ENCODE measurements around the gene BAHCC1.
"Not testable (repeated sequence)": the region's sequence is repeated elsewhere in the genome, so short reads cannot be mapped to it uniquely, and the experiment has no call there.

The BAHCC1 gene

DNA sequence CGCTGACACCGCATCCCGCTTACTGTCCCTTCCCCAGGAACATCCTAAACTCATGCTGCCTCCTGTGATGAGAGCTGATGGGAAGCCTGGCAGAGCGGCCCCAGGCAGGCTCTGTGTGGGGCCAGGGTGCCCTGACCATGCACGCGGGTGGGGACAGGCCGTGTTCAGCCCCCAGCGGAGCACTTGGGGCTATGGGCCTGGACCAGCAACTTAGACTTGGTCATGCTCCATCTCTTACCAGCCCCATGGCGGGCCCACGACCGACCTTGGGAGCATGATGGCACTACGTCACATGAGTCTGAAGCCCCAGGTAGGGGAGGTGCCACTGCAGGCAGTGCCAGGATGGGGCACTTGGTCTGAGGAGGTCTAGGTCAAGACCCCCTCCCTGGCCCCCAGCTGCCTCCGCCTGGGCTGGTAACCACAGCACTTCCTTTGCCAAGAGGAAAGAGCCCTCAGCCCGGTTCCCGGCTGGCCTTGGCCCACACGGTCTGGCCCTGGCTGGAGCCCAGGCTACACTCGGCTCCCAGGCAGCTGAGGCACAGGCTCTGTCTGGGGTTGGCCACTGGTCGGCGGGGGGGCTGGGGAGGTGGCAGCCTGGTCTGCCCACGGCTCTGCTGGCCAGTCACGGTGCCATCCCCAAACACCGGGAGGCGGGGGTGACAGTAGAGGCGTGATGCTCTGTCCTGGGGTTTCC lies 25.7 kb downstream of the BAHCC1 start:
- no peaks in the 10 kb centered on the region for H3K9me3 ChIP-seq (ENCODE audit: control insufficient read depth, low read depth, low read length)
- H3K27ac ChIP-seq (ENCODE audit: low read length) = no peak overlapping the region
- H3K36me3 ChIP-seq (ENCODE audit: control insufficient read depth, low read depth, low read length) = no peaks in the 10 kb centered on the region
- H3K4me1 ChIP-seq (ENCODE audit: control insufficient read depth, low read depth, low read length) = peaks cover 10% of the 10 kb centered on the region
- no peak overlapping the region for H3K9ac ChIP-seq (ENCODE audit: low read length)
- no peak overlapping the region for H3K4me3 ChIP-seq (ENCODE audit: low read length)
- no peaks in the 10 kb centered on the region for H3K27me3 ChIP-seq (ENCODE audit: control insufficient read depth, insufficient read depth, low read length)

DNA sequence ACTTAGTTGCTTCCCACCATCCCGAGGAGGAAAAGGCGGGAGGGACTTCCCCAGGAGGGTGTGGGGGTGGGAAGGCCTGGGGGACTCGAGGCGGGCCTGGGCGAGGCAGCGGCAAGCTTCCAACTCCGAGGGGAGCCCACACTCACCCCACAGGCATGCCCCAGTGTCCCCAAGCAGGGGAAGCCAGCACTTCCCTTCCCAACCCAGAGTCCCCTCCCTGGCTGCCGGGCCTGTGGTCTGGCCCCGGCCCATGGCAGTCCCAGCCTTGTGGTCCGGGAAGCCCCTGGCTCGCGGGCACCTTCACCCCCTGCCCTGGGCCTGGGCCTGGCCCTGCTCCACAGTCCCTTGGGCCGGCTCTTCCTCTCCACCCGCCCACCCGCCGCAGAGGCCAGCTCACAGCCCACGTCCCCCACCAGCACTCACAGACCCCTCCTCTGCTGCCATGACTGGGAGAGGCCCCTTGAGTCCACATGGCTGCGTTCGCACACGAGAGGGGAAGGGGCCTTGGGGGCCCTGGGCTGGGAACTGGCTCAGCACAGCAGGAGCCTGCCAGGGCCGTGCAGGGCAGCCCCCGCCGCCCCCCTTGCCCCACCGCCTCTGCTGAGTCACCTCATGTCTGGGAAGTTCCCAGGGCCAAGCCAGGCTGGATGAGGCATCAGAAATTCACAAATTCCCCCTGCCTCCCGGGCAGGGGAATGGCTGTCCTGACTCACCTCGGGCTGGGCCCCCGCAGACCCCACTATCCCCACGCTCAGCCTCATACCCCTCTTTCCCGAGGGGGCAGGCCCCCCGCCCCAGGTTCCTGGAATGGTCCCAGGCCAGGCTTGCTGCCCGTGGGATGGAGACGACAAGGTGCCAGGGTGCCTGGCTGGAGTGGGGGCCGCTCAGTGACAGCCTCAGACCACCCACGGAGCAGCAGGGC lies 27.8 kb downstream of the BAHCC1 start:
- no peaks in the 10 kb centered on the region for H3K27me3 ChIP-seq (ENCODE audit: control insufficient read depth, insufficient read depth, low read length)
- H3K4me1 ChIP-seq (ENCODE audit: control insufficient read depth, low read depth, low read length) = peaks cover 10% of the 10 kb centered on the region
- no peak overlapping the region for H3K9ac ChIP-seq (ENCODE audit: low read length)
- H3K4me3 ChIP-seq (ENCODE audit: low read length) = no peak overlapping the region
- H3K36me3 ChIP-seq (ENCODE audit: control insufficient read depth, low read depth, low read length) = no peaks in the 10 kb centered on the region
- no peaks in the 10 kb centered on the region for H3K9me3 ChIP-seq (ENCODE audit: control insufficient read depth, low read depth, low read length)
- no peak overlapping the region for H3K27ac ChIP-seq (ENCODE audit: low read length)

- Histone ChIP-seq H3K4me1 (ENCODE audit: control insufficient read depth, low read depth, low read length) (peaks cover 10% of the 10 kb centered on the region), H3K27ac (ENCODE audit: low read length) (no peak overlapping the region), H3K27me3 (ENCODE audit: control insufficient read depth, insufficient read depth, low read length) (no peaks in the 10 kb centered on the region), H3K4me3 (ENCODE audit: low read length) (no peak overlapping the region), H3K36me3 (ENCODE audit: control insufficient read depth, low read depth, low read length) (no peaks in the 10 kb centered on the region), H3K9ac (ENCODE audit: low read length) (no peak overlapping the region), H3K9me3 (ENCODE audit: control insufficient read depth, low read depth, low read length) (no peaks in the 10 kb centered on the region)
These were observed 28.4 kb downstream of the BAHCC1 start for GRCh38 chr17:81423698-81424071.

GRCh38 chr17:81424151-81425017 lies 29.1 kb downstream of the BAHCC1 start:
- Histone ChIP-seq H3K27me3 (ENCODE audit: control insufficient read depth, insufficient read depth, low read length) (no peaks in the 10 kb centered on the region), H3K4me1 (ENCODE audit: control insufficient read depth, low read depth, low read length) (peaks cover 4% of the 10 kb centered on the region), H3K27ac (ENCODE audit: low read length) (no peak overlapping the region), H3K36me3 (ENCODE audit: control insufficient read depth, low read depth, low read length) (no peaks in the 10 kb centered on the region), H3K9ac (ENCODE audit: low read length) (no peak overlapping the region), H3K9me3 (ENCODE audit: control insufficient read depth, low read depth, low read length) (no peaks in the 10 kb centered on the region), H3K4me3 (ENCODE audit: low read length) (no peak overlapping the region)

DNA sequence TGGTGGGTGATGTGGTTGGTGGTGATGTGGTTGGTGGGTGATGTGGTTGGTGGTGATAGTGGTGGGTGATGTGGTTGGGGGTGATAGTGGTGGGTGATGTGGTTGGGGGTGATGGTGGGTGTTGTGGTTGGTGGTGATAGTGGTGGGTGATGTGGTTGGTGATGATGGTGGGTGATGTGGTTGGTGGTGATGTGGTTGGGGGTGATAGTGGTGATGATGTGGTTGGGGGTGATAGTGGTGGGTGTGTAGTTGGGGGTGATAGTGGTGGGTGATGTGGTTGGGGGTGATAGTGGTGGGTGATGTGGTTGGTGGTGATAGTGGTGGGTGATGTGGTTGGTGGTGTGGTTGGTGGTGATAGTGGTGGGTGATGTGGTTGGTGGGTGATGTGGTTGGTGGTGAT lies 29.8 kb downstream of the BAHCC1 start:
- H3K9ac ChIP-seq (ENCODE audit: low read length); H3K4me1 ChIP-seq (ENCODE audit: control insufficient read depth, low read depth, low read length); H3K27me3 ChIP-seq (ENCODE audit: control insufficient read depth, insufficient read depth, low read length); H3K36me3 ChIP-seq (ENCODE audit: control insufficient read depth, low read depth, low read length); H3K4me3 ChIP-seq (ENCODE audit: low read length); H3K27ac ChIP-seq (ENCODE audit: low read length); H3K9me3 ChIP-seq (ENCODE audit: control insufficient read depth, low read depth, low read length): not testable (repeated sequence)

DNA sequence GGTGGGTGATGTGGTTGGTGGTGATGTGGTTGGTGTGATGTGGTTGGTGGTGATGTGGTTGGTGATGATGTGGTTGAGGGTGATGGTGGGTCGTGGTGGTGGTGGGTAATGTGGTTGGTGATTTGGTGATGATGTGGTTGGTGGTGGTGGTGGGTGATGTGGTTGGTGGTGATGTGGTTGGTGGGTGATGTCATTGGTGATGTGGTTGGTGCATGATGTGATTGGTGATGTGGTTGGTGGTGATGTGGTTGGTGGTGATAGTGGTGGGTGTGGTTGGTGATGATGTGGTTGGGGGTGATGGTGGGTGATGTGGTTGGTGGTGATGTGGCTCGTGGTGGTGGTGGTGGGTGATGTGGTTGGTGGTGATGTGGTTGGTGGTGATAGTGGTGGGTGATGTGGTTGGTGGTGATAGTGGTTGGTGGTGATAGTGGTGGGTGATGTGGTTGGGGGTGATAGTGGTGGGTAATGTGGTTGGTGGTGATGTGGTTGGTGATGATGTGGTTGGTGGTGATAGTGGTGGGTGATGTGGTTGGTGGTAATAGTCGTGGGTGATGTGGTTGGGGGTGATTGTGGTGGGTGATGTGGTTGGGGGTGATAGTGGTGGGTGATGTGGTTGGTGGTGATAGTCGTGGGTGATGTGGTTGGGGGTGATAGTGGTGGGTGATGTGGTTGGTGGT lies 30.6 kb downstream of the BAHCC1 start:
- not testable (repeated sequence) for H3K9me3 ChIP-seq (ENCODE audit: control insufficient read depth, low read depth, low read length); H3K36me3 ChIP-seq (ENCODE audit: control insufficient read depth, low read depth, low read length); H3K27ac ChIP-seq (ENCODE audit: low read length); H3K4me3 ChIP-seq (ENCODE audit: low read length); H3K27me3 ChIP-seq (ENCODE audit: control insufficient read depth, insufficient read depth, low read length); H3K9ac ChIP-seq (ENCODE audit: low read length)
- H3K4me1 ChIP-seq (ENCODE audit: control insufficient read depth, low read depth, low read length) = peaks cover 11% of the 10 kb centered on the region

DNA sequence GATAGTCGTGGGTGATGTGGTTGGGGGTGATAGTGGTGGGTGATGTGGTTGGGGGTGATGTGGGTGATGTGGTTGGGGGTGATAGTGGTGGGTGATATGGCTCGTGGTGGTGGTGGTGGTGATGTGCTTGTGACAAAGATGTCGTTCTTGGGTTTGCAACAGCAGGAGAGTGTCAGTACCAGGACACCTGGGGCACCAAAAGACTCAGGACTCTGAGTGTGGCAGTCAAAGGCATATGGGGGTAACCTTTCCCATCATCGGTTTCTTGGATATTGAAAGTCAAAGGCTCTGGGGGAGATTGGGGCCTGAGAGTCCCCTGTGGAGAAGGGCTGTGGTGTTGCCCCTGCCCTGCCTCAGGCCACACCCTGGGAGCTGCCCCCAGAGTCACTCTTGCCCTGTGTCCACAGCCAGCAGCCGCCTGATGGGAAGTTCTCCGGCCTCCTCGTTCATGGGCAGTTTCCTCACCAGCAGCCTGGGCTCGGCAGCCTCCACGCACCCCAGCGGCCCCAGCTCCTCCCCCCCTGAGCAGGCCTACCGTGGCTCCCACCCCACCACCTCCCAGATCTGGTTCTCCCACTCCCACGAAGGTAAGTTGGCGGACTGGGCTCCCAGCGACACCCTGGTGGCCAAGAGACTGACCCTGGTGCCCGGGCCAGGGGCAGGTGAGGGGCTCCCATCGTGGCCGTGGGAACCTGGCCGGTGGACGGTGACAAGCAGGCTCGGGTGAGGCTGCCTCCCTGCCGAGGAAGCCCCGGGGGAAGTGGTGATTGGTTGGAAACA lies 31.3 kb downstream of the BAHCC1 start:
- H3K27me3 ChIP-seq (ENCODE audit: control insufficient read depth, insufficient read depth, low read length) = no peaks in the 10 kb centered on the region
- H3K9me3 ChIP-seq (ENCODE audit: control insufficient read depth, low read depth, low read length) = no peaks in the 10 kb centered on the region
- H3K4me1 ChIP-seq (ENCODE audit: control insufficient read depth, low read depth, low read length) = peaks cover 11% of the 10 kb centered on the region
- H3K36me3 ChIP-seq (ENCODE audit: control insufficient read depth, low read depth, low read length) = no peaks in the 10 kb centered on the region
- no peak overlapping the region for H3K4me3 ChIP-seq (ENCODE audit: low read length)
- H3K27ac ChIP-seq (ENCODE audit: low read length) = no peak overlapping the region
- no peak overlapping the region for H3K9ac ChIP-seq (ENCODE audit: low read length)

GRCh38 chr17:81427173-81428120 lies 32.2 kb downstream of the BAHCC1 start:
- no peak overlapping the region for H3K4me3 ChIP-seq (ENCODE audit: low read length)
- H3K27me3 ChIP-seq (ENCODE audit: control insufficient read depth, insufficient read depth, low read length) = no peaks in the 10 kb centered on the region
- no peak overlapping the region for H3K9ac ChIP-seq (ENCODE audit: low read length)
- H3K9me3 ChIP-seq (ENCODE audit: control insufficient read depth, low read depth, low read length) = no peaks in the 10 kb centered on the region
- H3K4me1 ChIP-seq (ENCODE audit: control insufficient read depth, low read depth, low read length) = peaks cover 11% of the 10 kb centered on the region
- no peaks in the 10 kb centered on the region for H3K36me3 ChIP-seq (ENCODE audit: control insufficient read depth, low read depth, low read length)
- no peak overlapping the region for H3K27ac ChIP-seq (ENCODE audit: low read length)

DNA sequence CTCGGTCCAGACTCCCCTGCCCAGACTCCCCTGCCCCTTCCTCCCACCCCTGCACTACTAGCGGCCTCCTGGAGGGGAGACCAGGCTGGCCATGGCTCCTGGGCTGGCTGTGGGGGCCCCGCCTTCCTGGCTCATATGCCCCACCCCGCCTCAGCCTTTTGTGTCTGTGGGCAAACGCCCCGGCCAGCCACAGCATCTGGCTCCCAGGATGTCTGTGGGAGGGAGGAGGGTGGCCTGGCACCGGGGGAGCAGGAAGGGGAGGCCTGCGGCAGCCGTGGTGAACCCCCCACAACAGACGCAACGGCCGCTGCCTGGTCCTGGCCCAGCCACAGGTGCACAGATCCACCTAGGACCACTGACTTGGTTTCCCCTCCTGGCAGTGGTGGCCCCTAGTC lies 32.9 kb downstream of the BAHCC1 start:
- Histone ChIP-seq H3K4me1 (ENCODE audit: control insufficient read depth, low read depth, low read length) (peaks cover 11% of the 10 kb centered on the region), H3K4me3 (ENCODE audit: low read length) (no peak overlapping the region), H3K27me3 (ENCODE audit: control insufficient read depth, insufficient read depth, low read length) (no peaks in the 10 kb centered on the region), H3K27ac (ENCODE audit: low read length) (no peak overlapping the region), H3K9me3 (ENCODE audit: control insufficient read depth, low read depth, low read length) (no peaks in the 10 kb centered on the region), H3K36me3 (ENCODE audit: control insufficient read depth, low read depth, low read length) (no peaks in the 10 kb centered on the region), H3K9ac (ENCODE audit: low read length) (no peak overlapping the region)

DNA sequence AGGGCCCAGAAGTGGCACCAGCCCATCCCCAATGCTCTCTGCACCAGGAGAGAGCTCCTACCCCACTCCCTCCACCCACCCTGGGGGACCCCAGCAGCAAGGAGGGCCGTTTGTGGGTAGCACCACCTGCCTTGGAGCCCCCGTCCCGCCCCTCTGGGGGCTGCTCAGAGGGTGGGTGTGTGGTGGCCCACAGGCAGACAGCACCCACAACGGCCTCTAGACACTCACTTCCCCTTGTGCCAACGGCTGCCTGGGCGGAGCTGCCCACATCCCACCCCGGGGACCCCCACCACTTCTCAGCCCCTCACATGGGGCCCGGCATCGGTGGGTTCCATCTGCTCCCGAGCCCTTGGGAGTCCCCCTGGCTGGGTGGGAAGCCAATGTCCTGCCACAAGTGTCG lies 33.3 kb downstream of the BAHCC1 start:
- Histone ChIP-seq H3K36me3 (ENCODE audit: control insufficient read depth, low read depth, low read length) (no peaks in the 10 kb centered on the region), H3K4me1 (ENCODE audit: control insufficient read depth, low read depth, low read length) (peaks cover 8% of the 10 kb centered on the region), H3K27me3 (ENCODE audit: control insufficient read depth, insufficient read depth, low read length) (no peaks in the 10 kb centered on the region), H3K9ac (ENCODE audit: low read length) (no peak overlapping the region), H3K9me3 (ENCODE audit: control insufficient read depth, low read depth, low read length) (no peaks in the 10 kb centered on the region), H3K4me3 (ENCODE audit: low read length) (no peak overlapping the region), H3K27ac (ENCODE audit: low read length) (no peak overlapping the region)

Data from iPS-18a (cell line).